ENCODE data around the gene FGFBP2.

- TF ChIP-seq, protein P1, sequence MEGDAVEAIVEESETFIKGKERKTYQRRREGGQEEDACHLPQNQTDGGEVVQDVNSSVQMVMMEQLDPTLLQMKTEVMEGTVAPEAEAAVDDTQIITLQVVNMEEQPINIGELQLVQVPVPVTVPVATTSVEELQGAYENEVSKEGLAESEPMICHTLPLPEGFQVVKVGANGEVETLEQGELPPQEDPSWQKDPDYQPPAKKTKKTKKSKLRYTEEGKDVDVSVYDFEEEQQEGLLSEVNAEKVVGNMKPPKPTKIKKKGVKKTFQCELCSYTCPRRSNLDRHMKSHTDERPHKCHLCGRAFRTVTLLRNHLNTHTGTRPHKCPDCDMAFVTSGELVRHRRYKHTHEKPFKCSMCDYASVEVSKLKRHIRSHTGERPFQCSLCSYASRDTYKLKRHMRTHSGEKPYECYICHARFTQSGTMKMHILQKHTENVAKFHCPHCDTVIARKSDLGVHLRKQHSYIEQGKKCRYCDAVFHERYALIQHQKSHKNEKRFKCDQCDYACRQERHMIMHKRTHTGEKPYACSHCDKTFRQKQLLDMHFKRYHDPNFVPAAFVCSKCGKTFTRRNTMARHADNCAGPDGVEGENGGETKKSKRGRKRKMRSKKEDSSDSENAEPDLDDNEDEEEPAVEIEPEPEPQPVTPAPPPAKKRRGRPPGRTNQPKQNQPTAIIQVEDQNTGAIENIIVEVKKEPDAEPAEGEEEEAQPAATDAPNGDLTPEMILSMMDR (IDR thresholded peaks at IDR 0.05 in 8 of 11, conservative IDR thresholded peaks at IDR 0.05 in 3 of 11) = no peak
- TF ChIP-seq POLR2A (IDR thresholded peaks at IDR 0.05) = no peak
These were observed 45.7 kb downstream of the FGFBP2 start for GRCh38 chr4:15917297-15917696.

All from spleen (tissue), 7 donors.